Progenitor cell of endocrine pancreas (in vitro differentiated cells): Measurements from ENCODE around the gene APOB. TPM values are rescaled to one million over a fixed set of nuclear protein-coding genes. Genes with fewer than 3 reads are reported as not detected.
"Not testable (repeated sequence)": the region's sequence is repeated elsewhere in the genome, so short reads cannot be mapped to it uniquely, and the experiment has no call there.

Source experiments
- DNase-seq: peaks from one replicate; pipeline ENCODE4 v3.0.0; 2021; ENCODE audit warnings: low spot score; ENCODE audit not compliant: unreplicated experiment
- H3K27ac Mint-ChIP-seq: 2 replicates; pipeline ENCODE4 v1.8.0; 2021; ENCODE audit warnings: mild to moderate bottlenecking, moderate library complexity, mixed read lengths
- H3K27me3 Mint-ChIP-seq: 2 replicates; pipeline ENCODE4 v1.8.0; 2021; ENCODE audit warnings: mixed read lengths
- H3K36me3 Mint-ChIP-seq: 2 replicates; pipeline ENCODE4 v1.8.0; 2022; ENCODE audit warnings: mixed read lengths; ENCODE audit not compliant: insufficient read depth
- H3K4me1 Mint-ChIP-seq: 2 replicates; pipeline ENCODE4 v1.8.0; 2021; ENCODE audit warnings: low read depth, mixed read lengths
- H3K4me3 Mint-ChIP-seq: 2 replicates; pipeline ENCODE4 v1.8.0; 2021; ENCODE audit warnings: low read depth, mild to moderate bottlenecking, moderate library complexity, mixed read lengths
- H3K9me3 Mint-ChIP-seq: 2 replicates; pipeline ENCODE4 v1.8.0; 2021; ENCODE audit warnings: low read depth, mixed read lengths
- total RNA-seq: library from RNA; stranded (reverse); gene quantifications from 2 replicates; pipeline ENCODE4 v1.2.1, GENCODE V29; 2021
- TF ChIP-seq, protein P1 (sequence below): fragments of 200-600 bp; sonication (generic); IDR thresholded peaks from one replicate; pipeline ENCODE4 v1.5.0; 2021; ENCODE audit warnings: antibody characterized with exemption, mild to moderate bottlenecking; ENCODE audit not compliant: unreplicated experiment

Gene APOB
- total RNA-seq, 1 donor from 2014 or later: 15.6 TPM

DNA sequence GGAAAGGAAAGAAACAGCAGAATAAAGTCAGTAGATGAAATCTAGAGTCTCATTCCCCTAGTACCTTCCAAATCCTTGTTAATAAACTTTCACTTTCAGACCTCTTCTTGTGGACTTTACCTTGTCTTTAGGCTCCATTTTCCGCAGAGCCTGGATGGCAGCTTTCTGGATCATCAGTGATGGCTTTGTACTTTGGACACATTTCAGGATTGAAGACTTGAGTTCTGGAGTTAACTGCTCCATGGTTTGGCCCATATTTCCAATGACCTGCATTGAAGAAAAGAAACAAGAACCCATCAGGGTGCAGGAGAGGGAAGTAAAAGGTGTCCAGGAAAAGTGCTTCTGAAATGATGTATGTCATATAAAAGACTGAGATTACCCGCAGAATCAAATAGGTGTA is 14.4 kb downstream of the APOB start:
- Mint-ChIP-seq H3K27ac (no peak overlapping the region), H3K4me3 (no peak overlapping the region), H3K27me3 (no peaks in the 10 kb centered on the region), H3K36me3 (peaks cover 27% of the 10 kb centered on the region), H3K9me3 (no peaks in the 10 kb centered on the region), H3K4me1 (no peaks in the 10 kb centered on the region)
- TF ChIP-seq, protein P1, sequence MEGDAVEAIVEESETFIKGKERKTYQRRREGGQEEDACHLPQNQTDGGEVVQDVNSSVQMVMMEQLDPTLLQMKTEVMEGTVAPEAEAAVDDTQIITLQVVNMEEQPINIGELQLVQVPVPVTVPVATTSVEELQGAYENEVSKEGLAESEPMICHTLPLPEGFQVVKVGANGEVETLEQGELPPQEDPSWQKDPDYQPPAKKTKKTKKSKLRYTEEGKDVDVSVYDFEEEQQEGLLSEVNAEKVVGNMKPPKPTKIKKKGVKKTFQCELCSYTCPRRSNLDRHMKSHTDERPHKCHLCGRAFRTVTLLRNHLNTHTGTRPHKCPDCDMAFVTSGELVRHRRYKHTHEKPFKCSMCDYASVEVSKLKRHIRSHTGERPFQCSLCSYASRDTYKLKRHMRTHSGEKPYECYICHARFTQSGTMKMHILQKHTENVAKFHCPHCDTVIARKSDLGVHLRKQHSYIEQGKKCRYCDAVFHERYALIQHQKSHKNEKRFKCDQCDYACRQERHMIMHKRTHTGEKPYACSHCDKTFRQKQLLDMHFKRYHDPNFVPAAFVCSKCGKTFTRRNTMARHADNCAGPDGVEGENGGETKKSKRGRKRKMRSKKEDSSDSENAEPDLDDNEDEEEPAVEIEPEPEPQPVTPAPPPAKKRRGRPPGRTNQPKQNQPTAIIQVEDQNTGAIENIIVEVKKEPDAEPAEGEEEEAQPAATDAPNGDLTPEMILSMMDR: no peak
- no peak for DNase-seq

DNA sequence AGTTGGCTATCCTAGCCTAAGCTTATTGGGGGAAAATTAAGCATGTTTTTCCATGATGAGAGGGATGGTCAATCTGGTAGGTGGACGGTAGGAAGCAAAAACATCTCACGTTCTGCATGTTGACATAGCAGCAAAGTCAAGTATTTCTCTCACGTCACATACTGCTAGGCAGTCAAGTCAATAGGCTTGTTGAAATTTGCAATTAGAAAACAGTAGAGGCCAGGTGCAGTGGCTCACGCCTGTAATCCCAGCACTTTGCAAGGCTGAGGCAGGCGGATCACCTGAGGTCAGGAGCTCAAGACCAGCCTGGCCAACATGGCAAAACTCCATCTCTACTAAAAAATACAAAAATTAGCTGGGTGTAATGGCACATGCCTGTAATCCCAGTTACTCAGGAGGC is 14.9 kb downstream of the APOB start:
- Mint-ChIP-seq H3K36me3 (peaks cover 24% of the 10 kb centered on the region), H3K27ac (peak overlapping the region; percentile 31)
- H3K27me3 Mint-ChIP-seq, DNase-seq, H3K4me3 Mint-ChIP-seq, H3K9me3 Mint-ChIP-seq, H3K4me1 Mint-ChIP-seq: not testable (repeated sequence)

DNA sequence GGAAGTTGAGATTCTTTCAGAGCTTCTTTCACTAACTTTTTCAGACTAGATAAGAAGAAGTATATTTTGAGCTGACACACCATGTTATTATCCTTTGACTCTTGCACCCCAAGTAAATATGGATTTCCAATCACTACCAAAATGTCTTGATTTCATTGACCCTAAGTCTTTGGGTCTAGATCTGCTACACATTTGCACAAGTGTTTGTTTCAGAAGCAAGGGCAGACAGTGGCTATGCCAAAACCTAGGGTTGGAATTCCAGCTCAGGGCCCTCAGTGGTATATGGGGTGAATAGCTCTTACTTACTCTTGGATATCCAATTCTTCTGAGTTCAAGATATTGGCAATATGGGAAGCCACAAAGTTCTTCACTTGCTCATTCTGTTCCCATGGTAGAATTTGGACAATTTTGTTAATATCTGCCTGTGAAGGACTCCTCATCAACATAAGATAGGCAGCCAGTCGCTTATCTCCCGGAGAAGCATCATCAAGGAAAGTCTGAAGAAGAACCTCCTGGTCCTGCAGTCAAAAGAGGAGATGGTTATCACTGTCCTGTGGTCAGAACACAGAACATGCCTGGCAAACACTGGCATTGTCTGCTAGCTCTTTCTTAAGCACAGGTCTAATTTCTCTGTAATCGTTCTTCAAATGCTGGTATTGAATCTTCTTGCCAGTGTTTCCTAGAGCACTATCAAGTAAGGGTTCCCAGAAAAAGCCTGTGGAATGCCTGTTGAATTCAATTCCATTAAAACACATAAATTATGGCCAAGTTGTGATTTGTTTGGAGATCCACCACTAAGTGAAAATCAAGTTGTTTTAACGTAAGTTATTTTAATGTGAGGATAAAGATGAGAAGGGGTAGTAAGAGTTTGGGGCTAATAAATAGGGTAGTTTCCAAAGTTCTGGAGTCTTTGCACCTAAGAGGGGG is 15.6 kb downstream of the APOB start:
- H3K9me3 Mint-ChIP-seq: no peaks in the 10 kb centered on the region
- H3K27me3 Mint-ChIP-seq: no peaks in the 10 kb centered on the region
- H3K4me1 Mint-ChIP-seq: no peaks in the 10 kb centered on the region
- no peak overlapping the region for H3K27ac Mint-ChIP-seq
- H3K36me3 Mint-ChIP-seq: peaks cover 24% of the 10 kb centered on the region
- DNase-seq: no peak
- TF ChIP-seq, protein P1: no peak
- no peak overlapping the region for H3K4me3 Mint-ChIP-seq

DNA sequence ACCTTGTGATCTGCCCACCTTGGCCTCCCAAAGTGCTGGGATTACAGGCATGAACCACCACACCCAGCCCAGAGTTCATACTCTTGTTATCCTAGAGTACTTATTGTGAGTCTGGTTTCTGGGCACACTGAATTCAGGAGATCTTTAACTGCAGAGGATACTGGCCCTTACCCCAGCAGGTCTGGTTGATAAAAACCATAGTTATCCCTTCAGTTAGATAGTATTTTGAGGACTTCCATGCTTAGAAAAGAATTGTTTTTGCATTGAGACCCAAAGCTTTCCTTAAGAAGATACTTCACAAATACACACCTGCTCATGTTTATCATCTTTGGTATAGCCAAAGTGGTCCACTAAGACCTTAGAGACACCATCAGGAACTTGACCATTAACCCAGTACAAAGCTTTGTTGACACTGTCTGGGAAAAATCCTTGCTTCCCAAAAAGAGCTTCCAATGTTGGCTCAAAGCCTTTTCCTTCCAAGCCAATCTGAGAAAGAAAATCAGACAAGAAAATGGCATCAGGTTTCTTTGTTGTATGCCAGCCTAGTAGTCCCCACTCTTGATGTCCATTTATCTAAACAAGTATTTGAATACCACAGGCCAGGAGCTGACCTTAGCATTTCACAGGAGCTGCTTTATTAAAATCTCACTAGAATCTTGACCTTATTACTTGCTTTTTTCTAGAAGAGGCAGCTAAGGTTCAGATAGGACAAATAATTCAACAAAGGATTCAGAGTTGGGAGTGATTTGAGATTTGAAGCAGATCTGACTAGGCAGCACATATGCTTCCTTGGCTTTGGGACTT is 17.2 kb downstream of the APOB start:
- TF ChIP-seq, protein P1: no peak

DNA sequence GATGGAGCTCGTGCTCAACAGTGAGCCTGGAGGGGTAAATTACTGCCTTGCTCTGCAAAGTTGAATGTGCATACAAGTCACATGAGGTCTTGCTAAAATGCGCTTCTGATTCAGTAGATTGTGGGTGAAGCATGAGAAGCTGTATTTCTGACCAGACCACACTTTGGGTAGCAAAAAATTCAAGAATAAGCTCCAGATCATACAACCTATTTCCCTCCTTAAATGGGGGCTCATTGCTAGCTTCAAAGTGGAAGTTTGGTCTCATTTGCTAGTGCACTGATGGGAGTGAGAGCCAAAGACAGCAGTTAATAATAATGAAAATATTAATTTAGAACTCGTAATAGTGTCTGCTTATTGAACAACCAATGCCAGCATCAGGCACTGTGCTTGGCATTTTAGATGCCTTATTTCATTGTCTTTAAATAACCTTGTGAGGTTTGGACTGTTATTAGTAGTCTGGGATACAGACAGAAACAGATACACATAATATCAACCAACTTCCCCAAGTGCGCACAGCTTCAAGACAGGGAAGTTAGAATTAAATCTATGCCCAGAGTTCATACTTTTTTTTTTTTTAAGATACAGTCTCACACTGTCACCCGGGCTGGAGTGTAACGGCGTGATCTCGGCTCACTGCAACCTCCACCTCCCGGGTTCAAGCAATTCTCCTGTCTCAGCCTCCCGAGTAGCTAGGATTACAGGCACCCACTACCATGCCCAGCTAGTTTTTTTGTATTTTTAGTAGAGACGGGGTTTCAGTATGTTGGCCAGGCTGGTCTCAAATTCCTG is 18.0 kb downstream of the APOB start:
- Mint-ChIP-seq H3K9me3 (no peaks in the 10 kb centered on the region), H3K4me1 (no peaks in the 10 kb centered on the region), H3K4me3 (no peak overlapping the region), H3K27me3 (no peaks in the 10 kb centered on the region), H3K36me3 (peaks cover 24% of the 10 kb centered on the region), H3K27ac (no peak overlapping the region)
- no peak for DNase-seq
- TF ChIP-seq, protein P1: no peak

More for the DNA sequence above, 17.2 kb downstream of the APOB start:
- no peak overlapping the region for H3K27ac Mint-ChIP-seq
- no peaks in the 10 kb centered on the region for H3K4me1 Mint-ChIP-seq
- H3K27me3 Mint-ChIP-seq: no peaks in the 10 kb centered on the region
- DNase-seq: no peak
- H3K36me3 Mint-ChIP-seq: peaks cover 26% of the 10 kb centered on the region
- no peaks in the 10 kb centered on the region for H3K9me3 Mint-ChIP-seq
- no peak overlapping the region for H3K4me3 Mint-ChIP-seq
